GM19324 (cell line): ENCODE results near the gene FRMD4B.

Experiments
- ATAC-seq: cut with Tn5 transposase; IDR thresholded peaks from one replicate; pipeline ENCODE4 v1.9.1; 2021; ENCODE audit warnings: mild to moderate bottlenecking, moderate library complexity; ENCODE audit not compliant: unreplicated experiment, low FRiP score

Gene FRMD4B

GRCh38 chr3:69368129-69368741 is 17.7 kb downstream of the FRMD4B start:
- peak; percentile 97 for ATAC-seq

- no peak for ATAC-seq
These were observed 18.3 kb downstream of the FRMD4B start for GRCh38 chr3:69367586-69367985.

GRCh38 chr3:69364354-69364753 is 21.5 kb downstream of the FRMD4B start:
- no peak for ATAC-seq

GRCh38 chr3:69360690-69361089 is 25.2 kb downstream of the FRMD4B start:
- no peak for ATAC-seq

GRCh38 chr3:69359916-69360315 is 26.0 kb downstream of the FRMD4B start:
- ATAC-seq = no peak

- no peak for ATAC-seq
These were observed 26.5 kb downstream of the FRMD4B start for GRCh38 chr3:69359339-69359893.

GRCh38 chr3:69357196-69357595 is 28.7 kb downstream of the FRMD4B start:
- no peak for ATAC-seq

GRCh38 chr3:69354948-69355347 is 30.9 kb downstream of the FRMD4B start:
- ATAC-seq = no peak

- ATAC-seq = no peak
These were observed 32.4 kb downstream of the FRMD4B start for GRCh38 chr3:69353503-69353902.

- ATAC-seq = no peak
These were observed 32.8 kb downstream of the FRMD4B start for GRCh38 chr3:69353088-69353478.

- ATAC-seq = no peak
These were observed 33.4 kb downstream of the FRMD4B start for GRCh38 chr3:69352305-69353087.

GRCh38 chr3:69343875-69344274 is 42.0 kb downstream of the FRMD4B start:
- no peak for ATAC-seq

- no peak for ATAC-seq
These were observed 43.8 kb downstream of the FRMD4B start for GRCh38 chr3:69342074-69342473.

- no peak for ATAC-seq
These were observed 46.1 kb downstream of the FRMD4B start for GRCh38 chr3:69339760-69340159.

- ATAC-seq = no peak
These were observed 47.0 kb downstream of the FRMD4B start for GRCh38 chr3:69338911-69339310.

- ATAC-seq = no peak
These were observed 53.0 kb downstream of the FRMD4B start for GRCh38 chr3:69332934-69333333.

- no peak for ATAC-seq
These were observed 54.9 kb downstream of the FRMD4B start for GRCh38 chr3:69330891-69331400.

GRCh38 chr3:69329892-69330291 is 56.0 kb downstream of the FRMD4B start:
- no peak for ATAC-seq

- ATAC-seq = no peak
These were observed 57.0 kb downstream of the FRMD4B start for GRCh38 chr3:69328963-69329302.

- no peak for ATAC-seq
These were observed 57.6 kb downstream of the FRMD4B start for GRCh38 chr3:69328103-69328962.

GRCh38 chr3:69326855-69327300 is 59.0 kb downstream of the FRMD4B start:
- ATAC-seq = peak; percentile 75
